A673 (cell line): ENCODE measurements around the gene KCNK18.

ENCODE experiments used
- CTCF ChIP-seq: fragments of 300-800, 200-600 bp; sonication (generic); conservative IDR thresholded peaks from 2 replicates; pipeline ENCODE4 v1.5.1; 2017; ENCODE audit warnings: low read depth, mild to moderate bottlenecking, antibody characterized with exemption, low read length, moderate library complexity, mixed read lengths
- EZH2 ChIP-seq: fragments of 200-600 bp; sonication (generic); IDR thresholded peaks from 2 replicates; pipeline ENCODE4 v1.6.1; 2017; ENCODE audit warnings: borderline replicate concordance, low read depth, mild to moderate bottlenecking, mixed read lengths, antibody characterized with exemption, low read length; ENCODE audit not compliant: poor library complexity, severe bottlenecking

GRCh38 chr10:117198088-117198487 lies 799 bp downstream of the KCNK18 start:
- TF ChIP-seq CTCF: no peak
- no peak for TF ChIP-seq EZH2
